Measurements from ENCODE around the gene RILP. TPM values are rescaled to one million over a fixed set of nuclear protein-coding genes. Genes with fewer than 3 reads are reported as not detected.

RILP gene
- total and polyA plus RNA-seq, 2 of the 4 experiments (the other 2 are of a cell fraction) = 3.9 to 6.0 TPM

GRCh38 chr17:1638624-1639300, 10.9 kb downstream of the RILP start:
- H3K79me1 ChIP-seq (ENCODE audit: low read depth in 1 of 2, low read length in 2 of 2) = no peaks in the 10 kb centered on the region
- DNase-seq = no peak
- no peak overlapping the region for H3K27ac ChIP-seq (ENCODE audit: insufficient read depth, low read length)
- no peak overlapping the region for H4K8ac ChIP-seq (ENCODE audit: low read depth in 2 of 2, low read length in 2 of 2)
- H3K14ac ChIP-seq (replicated peaks; ENCODE audit: low read depth, low read length) = no peak overlapping the region
- H3K9ac ChIP-seq (ENCODE audit: low read depth, low read length) = no peak overlapping the region
- no TSS peak for BruUV-seq (replicated peaks)
- H3K36me3 ChIP-seq (ENCODE audit: control insufficient read depth, insufficient read depth, low read length) = no peaks in the 10 kb centered on the region
- no peaks in the 10 kb centered on the region for H3K9me3 ChIP-seq (ENCODE audit: control insufficient read depth, insufficient read depth, low read length)
- H2BK5ac ChIP-seq (ENCODE audit: low read depth, low read length, poor library complexity, severe bottlenecking) = no peak overlapping the region
- dilution Hi-C loops (cut with HindIII; ENCODE audit: low sequenced_read_pairs, unreplicated experiment) = no loop called here
- no peak overlapping the region for H3K23ac ChIP-seq (ENCODE audit: low read depth, low read length)
- peak overlapping the region; percentile 32 for H2AFZ ChIP-seq (replicated peaks; ENCODE audit: low read length, poor library complexity)
- no peak overlapping the region for H3K4me3 ChIP-seq (ENCODE audit: insufficient read depth, low read depth, low read length)
- no peaks in the 10 kb centered on the region for H3K9me1 ChIP-seq (ENCODE audit: insufficient read depth, low read length)
- no peak overlapping the region for H3K4ac ChIP-seq (ENCODE audit: low read depth, low read length)
- POLR2A ChIA-PET (ENCODE audit: unreplicated experiment) = no interaction called here
- H2AK5ac ChIP-seq (ENCODE audit: low read depth, low read length) = no peak overlapping the region; the same call in 1 of the 2 replicates
- H3K4me1 ChIP-seq (ENCODE audit: control insufficient read depth, insufficient read depth, low read length) = peaks cover 4% of the 10 kb centered on the region; the same call in 1 of the 2 replicates
- H4K91ac ChIP-seq (ENCODE audit: insufficient read depth, low read depth, low read length) = no peak overlapping the region
- H3K56ac ChIP-seq (ENCODE audit: extremely low read depth, insufficient read depth, low read length) = no peak overlapping the region
- no peak for TF ChIP-seq FOS (IDR thresholded peaks at IDR 0.05; ENCODE audit: low read depth, low read length)
- TF ChIP-seq CTCF (conservative IDR thresholded peaks at IDR 0.05; ENCODE audit: low read depth, low read length) = no peak
- TF ChIP-seq SMC3 (IDR thresholded peaks at IDR 0.05; ENCODE audit: low read depth, low read length) = no peak
- no peak overlapping the region for H3K18ac ChIP-seq (ENCODE audit: low read depth, low read length)
- H2BK120ac ChIP-seq (ENCODE audit: low read depth, low read length) = no peak overlapping the region
- intact Hi-C loops (cut with micrococcal nuclease) = no loop called here
- no peak overlapping the region for H3K4me2 ChIP-seq (ENCODE audit: low read depth, low read length)
- no peaks in the 10 kb centered on the region for H4K20me1 ChIP-seq (ENCODE audit: insufficient read depth, low read length)
- no peak overlapping the region for H2AK9ac ChIP-seq (replicated peaks; ENCODE audit: low read depth, low read length, poor library complexity)
- in situ Hi-C loops (cut with MboI; ENCODE audit: low sequenced_read_pairs) = no loop called here
- no peak overlapping the region for H2BK15ac ChIP-seq (ENCODE audit: low read depth, low read length)
- H4K5ac ChIP-seq (ENCODE audit: low read depth, low read length) = no peak overlapping the region
- no peaks in the 10 kb centered on the region; the same call in 1 of the 2 replicates for H3K27me3 ChIP-seq (ENCODE audit: control insufficient read depth, insufficient read depth, low read length)
- no peak overlapping the region for H2BK20ac ChIP-seq (ENCODE audit: low read depth, low read length)
- CTCF ChIA-PET = interaction anchor here (0.8 kb wide), 1 partner anchor 9 kb away, joined by 3 read pairs; no protein-coding TSS in a partner anchor
- no peak for ATAC-seq (ENCODE audit: low read depth)
- 67% methylated on average over 8 of the region's 19 CpGs; no CpG with 5 or more reads in 1 of the 2 experiments for WGBS, 2 experiments (ENCODE audit: extremely low coverage in 2 of 2, insufficient read length in 1 of 2)

Measured in IMR-90 (cell line).